HG03378 (cell line): Measurements from ENCODE around the gene SLC18A2.
"Not testable (repeated sequence)": the region's sequence is repeated elsewhere in the genome, so short reads cannot be mapped to it uniquely, and the experiment has no call there.

ENCODE experiments used
- ATAC-seq: cut with Tn5 transposase; IDR thresholded peaks from one replicate; pipeline ENCODE4 v1.9.1; 2021; ENCODE audit warnings: mild to moderate bottlenecking, moderate library complexity; ENCODE audit not compliant: unreplicated experiment

The SLC18A2 gene

DNA sequence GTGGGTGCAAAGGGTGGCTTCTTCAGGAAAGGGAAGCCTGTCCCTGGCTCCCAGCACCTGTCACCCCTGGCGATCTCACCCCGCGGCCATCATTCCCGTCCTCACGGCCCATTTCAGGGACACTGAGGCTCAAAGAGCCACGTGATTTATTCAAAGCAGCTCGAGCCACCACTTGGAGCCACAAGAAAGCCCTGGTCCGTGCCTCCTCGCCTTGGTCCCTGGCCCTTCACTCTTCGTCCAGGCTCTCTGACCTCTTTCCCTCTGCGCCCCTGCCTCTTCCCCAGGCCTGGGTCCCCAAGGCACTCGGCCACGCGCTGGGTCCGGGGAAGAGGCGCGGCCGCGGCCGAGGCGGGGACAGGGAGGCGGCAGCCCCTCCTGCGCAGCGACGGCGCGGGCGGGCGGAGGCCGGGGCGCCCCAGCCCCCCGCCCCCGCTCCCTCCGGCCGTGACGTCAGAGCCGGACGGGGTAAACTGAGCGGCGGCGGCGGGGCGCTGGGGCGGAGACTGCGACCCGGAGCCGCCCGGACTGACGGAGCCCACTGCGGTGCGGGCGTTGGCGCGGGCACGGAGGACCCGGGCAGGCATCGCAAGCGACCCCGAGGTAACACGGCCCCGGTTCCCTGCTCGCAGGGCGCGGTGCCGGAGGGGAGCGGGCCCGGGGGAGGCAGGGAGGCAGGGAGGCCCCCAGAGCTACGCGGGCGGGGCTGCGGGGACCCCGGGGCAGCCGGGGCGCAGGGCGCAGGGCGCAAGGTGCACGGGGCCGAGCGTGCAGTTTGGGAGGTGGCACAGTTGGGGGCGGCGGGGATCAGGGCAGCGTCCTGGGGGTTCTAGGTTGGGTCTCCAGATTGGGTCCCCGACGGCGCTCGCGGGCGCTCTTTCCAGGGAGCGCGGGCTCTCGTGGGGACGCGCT lies at the start of gene SLC18A2:
SLC18A2 (plus strand) TSS at position 494 of the 909 bp plus-strand sequence. CDS start 580 bp downstream, outside the sequence.
- no peak for ATAC-seq

DNA sequence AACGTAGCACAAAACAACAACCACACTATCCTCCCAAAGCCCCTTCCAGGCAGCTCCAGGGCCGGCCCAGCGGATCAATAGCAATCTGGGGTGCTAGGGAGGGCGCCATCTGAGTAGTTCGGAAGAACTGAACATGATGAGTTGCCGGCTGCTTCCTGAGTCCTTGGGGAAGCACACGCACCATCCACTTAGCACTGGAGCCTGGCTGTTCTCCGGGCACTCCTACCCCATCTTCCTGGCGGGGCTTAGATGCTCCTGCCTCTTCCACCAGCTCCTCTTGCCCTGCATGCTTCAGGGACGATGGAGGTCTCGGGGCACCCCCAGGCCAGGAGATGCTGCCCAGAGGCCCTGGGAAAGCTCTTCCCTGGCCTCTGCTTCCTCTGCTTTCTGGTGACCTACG lies 43.7 kb upstream of the SLC18A2 start, which contains the start of gene KCNK18:
KCNK18 (plus strand) TSS at position 301 of the 400 bp plus-strand sequence; CDS start at position 301, 0 bp downstream.
- no peak for ATAC-seq

GRCh38 chr10:117198088-117198487 lies 42.8 kb upstream of the SLC18A2 start:
- no peak for ATAC-seq

DNA sequence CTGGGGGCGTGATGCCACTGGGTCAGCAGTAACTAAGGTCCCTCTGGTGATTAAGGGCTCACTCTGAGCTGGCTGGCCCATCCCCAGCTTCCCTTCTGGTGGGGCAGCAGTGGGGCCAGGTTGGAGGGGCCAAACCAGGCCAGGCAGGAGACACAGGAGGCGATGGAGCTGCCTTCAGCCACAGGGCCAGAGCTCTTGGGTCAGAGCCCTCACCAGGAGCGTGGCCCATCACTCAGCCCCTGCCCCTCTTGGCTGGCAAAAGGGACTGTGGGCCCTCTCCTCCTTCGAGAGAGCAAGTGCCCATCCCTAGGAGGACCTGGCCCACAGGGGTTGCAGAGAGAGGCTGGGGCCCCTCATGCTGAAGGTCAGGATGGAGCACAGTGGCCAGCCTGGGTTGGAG lies 39.1 kb upstream of the SLC18A2 start:
- ATAC-seq, result no peak

- ATAC-seq, result no peak
Observed at GRCh38 chr10:117204316-117204715, 36.6 kb upstream of the SLC18A2 start.

DNA sequence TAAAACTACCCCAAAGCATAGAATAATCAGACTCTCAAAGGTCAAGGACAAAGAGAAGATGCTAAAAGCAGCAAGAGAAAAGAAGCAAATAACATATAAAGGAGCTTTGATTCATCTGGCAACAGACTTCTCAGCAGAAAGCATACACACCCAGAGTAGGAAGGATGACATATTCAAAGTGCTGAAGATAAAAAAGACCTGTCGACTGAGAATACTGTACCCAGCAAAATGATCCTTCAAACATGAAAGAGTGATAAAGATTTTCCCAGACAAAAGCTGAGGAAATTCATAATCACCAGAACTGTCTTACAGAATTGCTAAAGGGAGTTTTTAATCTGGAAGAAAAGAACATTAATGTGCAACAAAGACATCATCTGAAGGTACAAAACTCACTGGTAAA lies 28.7 kb upstream of the SLC18A2 start:
- ATAC-seq, result no peak

DNA sequence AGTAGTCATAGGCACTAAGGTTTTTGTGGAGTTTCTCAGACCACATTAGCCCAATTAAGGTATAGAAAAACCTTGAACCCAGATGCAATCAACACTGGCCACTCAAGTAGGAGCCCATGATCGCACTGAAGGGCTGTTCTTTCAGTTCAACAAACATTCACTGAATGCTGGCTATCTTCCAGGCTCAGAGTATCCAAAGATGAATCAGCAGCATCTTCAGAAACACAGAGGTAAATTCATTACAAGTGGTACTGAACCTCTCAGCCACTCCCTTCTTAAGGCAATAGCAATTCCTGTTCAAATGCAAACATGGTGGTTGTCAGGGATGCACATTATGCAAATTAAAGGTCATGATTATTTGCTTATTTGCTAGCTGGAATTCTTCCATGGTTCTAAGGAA lies 26.5 kb upstream of the SLC18A2 start:
- ATAC-seq, result no peak

DNA sequence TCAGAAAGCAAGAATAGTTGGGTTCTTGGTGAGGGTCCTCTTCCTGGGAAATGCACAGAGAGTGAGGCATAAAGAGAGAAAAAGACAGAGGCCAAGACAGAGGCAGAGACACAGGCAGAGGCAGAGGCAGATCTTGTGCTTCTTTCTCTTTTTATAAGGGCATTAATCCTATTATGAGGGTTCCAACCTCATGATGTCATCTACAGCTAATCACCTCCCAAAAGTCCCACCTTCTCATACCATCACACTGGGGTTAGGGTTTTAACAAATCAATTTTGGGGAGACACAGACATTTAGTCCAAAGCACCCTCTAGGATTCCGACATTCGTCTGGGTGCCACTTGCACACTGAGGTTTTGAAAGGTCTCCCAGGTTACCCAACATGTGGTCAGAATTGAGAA lies 25.8 kb upstream of the SLC18A2 start:
- no peak for ATAC-seq

DNA sequence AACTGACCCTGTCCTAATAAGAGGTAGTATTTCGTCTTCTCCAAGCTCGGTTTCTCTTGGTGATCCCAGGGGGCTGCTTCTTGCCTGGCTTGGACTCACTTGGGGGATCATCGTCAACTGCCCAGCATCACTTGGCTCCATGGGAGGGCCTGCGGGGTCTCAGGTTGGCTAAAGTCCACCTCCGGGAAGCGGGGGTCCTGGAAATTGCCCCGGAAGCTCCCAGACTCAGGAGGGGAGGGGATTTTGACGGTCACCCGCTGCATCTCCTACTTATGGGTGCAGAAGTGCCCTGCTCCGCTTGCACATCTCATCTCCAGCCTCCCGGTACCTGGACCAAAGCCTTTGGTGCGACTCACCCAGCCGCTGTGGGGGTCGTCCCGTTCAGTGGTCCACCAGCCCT lies 24.9 kb upstream of the SLC18A2 start:
- no peak for ATAC-seq

DNA sequence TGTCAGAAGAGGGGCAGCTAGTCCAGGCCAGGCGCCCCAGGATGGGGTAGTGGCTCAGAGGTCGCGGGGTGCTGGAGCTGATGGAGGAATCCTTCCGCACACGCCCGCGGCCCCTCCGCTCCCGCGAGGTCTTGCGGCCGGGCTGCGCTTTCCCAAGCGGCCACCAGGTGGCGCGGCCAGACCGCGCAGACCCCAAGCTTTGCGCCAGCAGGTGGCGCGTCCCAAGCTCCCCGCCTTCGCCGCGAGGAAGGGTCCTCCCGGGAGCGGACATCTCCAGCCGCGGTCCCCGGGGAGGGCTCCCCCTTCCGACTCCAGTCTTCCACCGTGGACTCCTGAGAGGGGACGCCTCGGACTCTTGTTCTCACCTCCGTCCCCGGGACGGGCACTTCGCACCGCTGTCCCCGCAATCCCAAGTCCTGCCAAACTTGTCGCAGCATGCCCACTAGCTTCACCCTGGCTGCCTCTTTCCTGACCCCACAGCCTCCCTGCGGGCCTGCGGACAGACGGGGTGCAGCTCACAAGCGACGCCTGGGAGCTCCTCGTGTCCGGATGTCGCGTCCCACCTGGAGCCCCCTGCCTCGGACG lies 24.2 kb upstream of the SLC18A2 start:
- peak; percentile 69 for ATAC-seq

DNA sequence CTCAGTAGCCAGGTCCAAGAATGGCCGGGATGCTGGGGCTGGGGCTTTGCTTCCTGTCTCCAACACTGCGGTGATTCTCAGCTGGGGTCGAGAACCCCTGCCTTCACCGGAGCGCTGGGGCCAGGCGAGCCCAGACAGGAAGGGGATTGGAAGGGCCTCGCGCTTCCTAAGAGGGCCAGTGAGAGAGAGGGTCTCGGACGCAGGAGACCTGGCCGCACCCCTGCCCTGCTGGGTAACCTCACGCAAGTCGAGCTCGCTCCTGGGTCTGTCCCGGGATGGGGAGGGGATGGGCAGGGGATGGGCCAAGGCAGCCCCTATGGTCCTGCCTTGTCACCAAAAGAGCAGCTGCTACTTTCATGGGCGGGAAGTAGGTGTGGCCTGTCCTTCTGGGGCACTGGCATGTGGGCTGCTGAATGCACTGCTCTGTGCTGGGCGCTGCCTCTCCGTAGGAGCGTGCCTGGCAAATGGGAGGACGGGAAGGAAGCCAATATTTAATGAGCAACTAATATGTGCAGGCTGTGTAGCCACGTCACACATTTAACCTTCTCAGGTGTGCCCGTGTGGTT lies 23.6 kb upstream of the SLC18A2 start:
- peak; percentile 40 for ATAC-seq

DNA sequence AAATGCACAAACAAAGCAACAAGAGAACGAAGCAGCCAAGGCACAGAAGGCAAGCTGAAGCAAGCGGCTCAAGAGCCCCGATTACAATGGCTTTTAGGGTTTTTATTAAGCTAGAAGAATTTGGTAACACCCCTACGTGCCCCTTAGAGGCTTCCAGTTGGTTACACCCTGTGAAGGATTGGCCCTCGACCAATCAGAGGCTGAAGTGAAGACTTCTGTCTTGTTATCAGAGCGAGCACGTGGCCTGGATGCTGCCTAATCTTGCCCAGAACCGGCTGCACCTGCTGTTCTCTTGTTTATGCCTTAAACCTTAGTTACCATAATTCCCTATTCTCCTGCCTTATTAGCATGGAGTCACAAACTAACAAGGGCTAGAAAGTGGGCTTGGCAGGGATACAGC lies 22.3 kb upstream of the SLC18A2 start:
- ATAC-seq, result no peak

GRCh38 chr10:117221156-117221711 lies 19.7 kb upstream of the SLC18A2 start:
- ATAC-seq, result no peak

DNA sequence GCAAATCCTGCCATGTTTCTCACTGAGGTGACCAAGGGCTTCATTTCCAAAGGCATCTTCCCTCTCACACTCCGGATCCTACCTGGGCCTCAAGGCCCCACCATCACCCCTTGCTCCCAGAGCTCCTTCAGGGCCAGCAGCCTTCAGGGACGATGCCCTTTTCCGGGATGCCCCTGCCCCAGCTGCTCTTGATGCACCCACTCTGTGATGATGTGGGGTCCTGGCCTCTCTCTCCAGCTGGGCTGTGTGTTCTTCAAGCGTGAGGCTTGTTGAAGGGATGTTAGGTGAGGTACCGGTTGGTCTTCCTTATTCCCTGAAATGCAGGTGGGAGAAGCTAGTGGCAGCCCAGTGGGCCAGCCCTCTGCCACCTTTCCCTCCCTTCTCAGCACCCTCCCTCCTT lies 18.4 kb upstream of the SLC18A2 start:
- no peak for ATAC-seq

- no peak for ATAC-seq
Observed at GRCh38 chr10:117222976-117223692, 17.8 kb upstream of the SLC18A2 start.

DNA sequence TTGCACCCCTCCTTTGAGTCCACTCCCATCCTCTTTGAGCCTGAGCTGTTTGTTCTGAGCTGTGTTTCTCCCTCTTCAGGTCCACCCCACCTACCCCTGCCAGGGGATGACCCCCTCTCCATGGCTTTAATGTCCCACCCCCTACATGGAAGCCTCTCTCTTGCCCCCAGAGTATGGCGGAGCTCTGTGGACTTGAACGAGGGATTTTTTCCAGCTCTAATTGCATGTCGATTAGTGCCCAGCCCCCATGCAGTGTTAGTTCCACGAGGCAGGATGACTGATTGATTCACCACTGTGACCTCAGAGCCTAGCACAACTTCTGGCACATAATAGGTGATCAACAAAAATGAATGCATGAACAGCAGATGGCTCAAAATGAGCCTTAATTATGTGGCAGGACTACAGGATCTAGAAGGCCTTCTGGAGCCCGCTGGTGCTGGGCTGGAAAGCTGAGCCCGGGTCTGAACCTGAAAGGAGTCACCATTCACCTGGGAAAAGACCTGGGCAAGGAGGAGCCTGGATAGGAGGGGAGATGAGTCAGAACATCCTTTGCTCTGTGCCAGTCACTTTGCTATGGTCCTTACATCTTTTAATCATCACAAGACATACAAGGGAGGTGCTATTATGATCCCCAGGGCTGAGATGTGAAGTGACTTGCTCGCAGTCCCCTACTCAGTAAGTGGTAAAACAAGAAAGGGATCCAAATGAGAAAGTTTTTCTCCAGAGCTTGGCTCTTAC lies 17.1 kb upstream of the SLC18A2 start:
- no peak for ATAC-seq

DNA sequence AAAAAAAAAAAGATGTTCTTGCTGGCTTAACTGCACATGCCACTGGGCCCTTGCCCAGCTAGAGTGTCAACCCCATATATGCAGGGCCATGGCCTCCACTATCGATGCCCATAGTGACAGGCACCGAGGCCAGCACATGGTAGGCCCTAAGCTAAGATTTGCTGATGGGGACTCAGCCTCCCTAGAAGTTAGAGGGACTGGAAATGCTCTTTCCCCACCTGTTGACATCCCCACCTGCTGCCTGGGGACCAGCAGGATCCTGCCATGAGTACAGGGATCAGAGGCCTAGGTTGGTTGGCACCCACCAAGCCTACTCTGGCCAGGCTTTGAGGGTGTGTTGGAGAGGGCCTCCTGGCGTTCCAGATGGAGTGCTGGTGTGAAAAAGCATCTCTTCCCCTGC lies 16.0 kb upstream of the SLC18A2 start:
- no peak for ATAC-seq

GRCh38 chr10:117226813-117227451 lies 14.0 kb upstream of the SLC18A2 start:
- ATAC-seq, result peak; percentile 59

- ATAC-seq, result no peak
Observed at GRCh38 chr10:117228210-117228609, 12.7 kb upstream of the SLC18A2 start.

- not testable (repeated sequence) for ATAC-seq
Observed at GRCh38 chr10:117230107-117230506, 10.8 kb upstream of the SLC18A2 start.
